ENCODE data around the gene KDM5C.

KDM5C gene

DNA sequence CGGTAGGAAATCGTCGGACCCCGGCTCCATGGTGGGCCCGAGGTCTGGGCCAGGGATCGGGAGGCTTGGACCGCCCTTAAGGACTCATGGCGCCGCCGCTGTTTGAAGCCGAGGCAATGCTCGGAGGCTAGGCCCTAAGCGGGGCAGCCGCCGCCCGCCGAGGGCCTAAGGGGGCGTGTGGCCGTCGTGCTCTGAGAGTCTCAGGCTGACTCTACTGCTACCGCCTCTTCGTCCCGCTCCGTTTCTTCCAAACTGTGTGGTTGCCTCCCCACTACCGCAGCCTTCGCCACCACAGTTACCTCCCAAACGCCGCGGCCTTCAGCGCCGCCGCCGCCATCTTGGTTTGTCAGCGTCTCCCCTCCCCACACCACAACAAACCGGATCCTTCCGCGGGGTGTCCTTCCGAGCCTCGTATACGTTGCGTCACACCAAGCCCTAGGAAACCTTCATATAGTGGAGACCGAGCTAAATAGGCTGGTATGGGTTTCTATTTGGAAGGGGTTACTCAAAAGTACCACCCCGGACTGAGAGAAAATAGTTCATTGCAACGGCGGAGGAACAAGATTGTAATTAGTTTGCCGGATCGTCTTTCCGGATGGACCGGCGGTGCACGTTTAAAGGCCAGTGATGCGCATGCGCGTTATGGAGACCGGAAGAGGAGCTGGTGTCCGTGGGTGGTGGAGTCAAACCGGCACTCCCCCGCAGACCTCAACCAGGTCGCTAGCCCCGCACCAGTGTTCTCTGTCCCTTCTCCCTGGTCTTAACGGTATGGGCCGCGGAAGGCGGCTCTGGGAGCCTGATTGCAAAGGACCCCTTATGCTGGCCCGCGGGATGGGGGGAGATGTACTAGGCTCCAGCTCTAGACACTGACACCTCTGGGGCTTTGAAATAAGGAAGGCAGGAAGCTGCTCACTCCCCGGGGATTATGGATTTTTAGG lies at the start of gene KDM5C:
Gene KDM5C (minus strand): TSS at position 348 of the 938 bp plus-strand sequence. CDS start 318 bp downstream, at position 30.
- peak; percentile 91 to 95 for DNase-seq

DNA sequence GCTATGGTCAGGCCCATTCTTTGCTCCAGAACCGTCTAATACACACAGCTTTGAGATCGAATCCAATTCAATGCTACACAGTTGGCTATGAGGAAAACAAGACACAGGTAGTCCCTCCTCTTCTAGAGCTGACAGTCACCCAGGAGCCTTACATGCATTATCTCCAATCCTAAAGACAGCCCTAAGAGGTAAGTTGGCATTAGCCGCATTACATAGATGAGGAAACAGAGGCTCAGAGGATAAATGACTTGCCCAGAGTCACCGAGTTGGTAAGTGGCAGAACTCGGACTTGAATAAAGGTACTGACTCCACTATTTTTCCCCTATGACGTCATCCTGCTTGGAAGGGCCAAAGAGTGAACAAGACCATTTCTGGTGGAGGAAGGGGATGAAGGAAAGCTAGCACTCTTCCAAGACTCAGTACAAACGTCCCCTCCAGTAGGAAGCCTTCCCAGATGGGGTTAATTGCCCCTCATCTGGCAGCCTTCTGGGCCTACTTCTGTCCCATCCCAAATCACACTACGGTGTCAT lies 47.9 kb upstream of the KDM5C start:
- DNase-seq, result no peak

GRCh38 chrX:53269536-53270107 lies 44.6 kb upstream of the KDM5C start:
- DNase-seq, result no peak

DNA sequence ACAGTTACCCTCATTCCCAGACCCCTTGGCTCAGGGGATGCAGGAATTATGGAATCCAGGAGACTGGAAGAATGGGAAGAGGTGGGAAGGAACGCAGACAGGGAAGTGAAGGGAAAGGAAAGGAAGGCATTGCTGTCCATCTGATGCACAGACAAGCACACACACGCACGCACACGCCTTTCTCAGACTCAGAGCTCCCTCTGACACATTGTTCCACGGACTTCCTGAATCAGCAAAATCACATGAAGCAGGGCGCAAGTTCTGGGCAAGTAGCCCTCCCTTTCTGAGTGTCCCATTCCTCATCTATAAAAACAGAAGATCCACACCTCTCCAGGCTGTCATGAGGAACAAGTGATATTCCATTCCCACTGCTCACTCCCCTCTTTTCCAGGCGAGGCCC lies 43.2 kb upstream of the KDM5C start:
- no peak for DNase-seq

DNA sequence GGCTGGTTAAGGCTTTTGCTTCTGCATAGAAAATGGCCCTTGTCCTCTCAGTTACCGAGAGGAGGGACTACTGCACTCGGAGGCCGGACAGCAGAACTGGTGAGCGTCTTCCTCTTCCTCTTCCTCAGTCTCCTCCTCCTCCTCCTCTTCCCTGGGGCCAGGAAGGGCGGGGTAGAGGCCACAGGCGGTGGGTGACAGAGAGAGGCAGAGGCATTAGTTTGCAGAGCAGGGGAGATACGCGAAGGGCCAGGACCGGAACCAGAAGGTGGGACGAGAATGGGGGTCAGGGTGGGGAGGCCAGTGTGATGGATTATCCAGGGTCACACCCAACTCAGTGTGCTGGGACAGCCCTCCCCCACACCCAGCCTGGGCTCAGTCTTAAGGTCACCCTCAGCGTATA lies 41.9 kb upstream of the KDM5C start:
- no peak for DNase-seq

- no peak for DNase-seq
These were observed 41.0 kb upstream of the KDM5C start for GRCh38 chrX:53265771-53266574.

DNA sequence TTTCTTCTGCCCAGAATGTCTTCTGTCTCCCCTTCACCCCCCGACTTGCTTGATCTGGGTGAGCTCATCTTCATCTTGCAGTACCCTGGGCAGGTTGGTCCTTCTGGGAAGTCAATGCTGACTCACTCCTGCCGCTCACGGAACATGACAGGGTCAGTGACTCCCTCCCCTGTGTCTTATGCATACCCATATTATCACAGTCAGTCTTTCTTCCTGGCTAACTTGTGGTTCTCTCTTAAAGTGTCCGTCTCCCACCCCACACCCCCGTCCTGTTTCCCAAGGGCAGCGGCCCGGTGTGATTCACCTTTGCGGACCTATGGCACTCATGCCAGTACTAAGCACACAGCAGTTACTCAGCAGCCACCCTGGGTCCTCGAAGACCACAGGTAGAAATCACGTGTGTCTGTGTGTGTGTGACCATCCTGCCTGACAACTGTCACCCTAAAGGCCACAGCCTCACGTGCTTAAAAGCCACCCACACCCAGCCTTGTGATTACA lies 38.6 kb upstream of the KDM5C start:
- DNase-seq, result peak in 1 of 2 donors; percentile 45

GRCh38 chrX:53262918-53263394 lies 37.9 kb upstream of the KDM5C start:
- DNase-seq, result peak in 1 of 2 donors; percentile 42

- no peak for DNase-seq
These were observed 37.3 kb upstream of the KDM5C start for GRCh38 chrX:53262189-53262917.

- no peak for DNase-seq
These were observed 36.5 kb upstream of the KDM5C start for GRCh38 chrX:53261355-53261972.

- no peak for DNase-seq
These were observed 35.8 kb upstream of the KDM5C start for GRCh38 chrX:53260836-53261235.

GRCh38 chrX:53257670-53258423 lies 32.8 kb upstream of the KDM5C start:
- no peak for DNase-seq

GRCh38 chrX:53257166-53257565 lies 32.2 kb upstream of the KDM5C start:
- no peak for DNase-seq

DNA sequence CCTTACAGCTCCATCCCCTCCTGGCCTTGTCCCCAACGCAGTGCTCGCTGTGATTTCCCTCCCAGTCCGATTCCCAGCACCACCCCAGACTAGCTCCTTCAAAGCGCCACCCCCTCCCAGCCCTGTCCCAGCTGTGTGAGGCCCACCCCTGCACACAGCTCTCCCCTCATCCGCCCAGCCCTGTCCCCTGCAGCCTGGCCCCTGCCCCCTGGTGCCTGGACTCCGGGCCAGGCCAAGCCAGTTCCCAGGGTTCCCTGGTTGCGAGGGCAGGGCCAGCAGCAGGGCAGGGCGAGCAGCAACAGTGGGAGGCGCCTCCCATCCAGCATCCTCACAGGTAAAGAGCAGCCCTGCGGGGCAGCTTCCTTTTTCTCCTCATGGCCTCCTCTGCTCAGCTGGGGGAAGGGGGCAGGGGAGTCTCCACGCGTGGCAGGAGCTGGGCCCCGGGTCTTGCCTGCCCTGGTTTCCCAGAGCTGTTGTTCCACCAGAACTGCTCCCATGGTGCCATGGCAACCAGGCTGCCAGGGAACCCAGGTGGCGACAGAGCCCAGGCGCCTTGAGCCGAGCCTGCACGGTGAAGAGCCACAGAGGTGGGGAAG lies 31.5 kb upstream of the KDM5C start:
- DNase-seq, result no peak

DNA sequence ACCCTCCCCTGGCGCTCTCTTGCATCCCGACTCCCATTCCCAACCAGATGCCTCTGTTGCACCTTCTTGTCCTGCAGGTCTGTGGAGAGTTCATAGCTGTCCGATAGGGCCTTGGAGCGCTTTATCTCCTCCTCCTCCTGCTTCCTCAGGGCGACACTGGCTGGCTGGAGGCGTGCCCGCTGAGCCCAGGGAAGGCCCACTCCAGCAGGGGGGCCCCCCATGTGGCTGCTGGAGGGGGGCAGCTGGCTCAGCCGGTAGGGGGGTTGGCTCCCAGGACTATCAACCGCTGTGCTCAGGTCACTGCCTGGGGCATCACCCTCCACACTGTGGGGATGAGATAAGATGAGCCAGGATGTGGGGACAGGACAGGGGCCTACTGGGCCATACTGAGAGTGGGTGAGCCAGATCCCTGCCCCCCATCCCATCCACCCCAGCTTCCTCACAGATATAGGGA lies 30.8 kb upstream of the KDM5C start:
- no peak for DNase-seq

DNA sequence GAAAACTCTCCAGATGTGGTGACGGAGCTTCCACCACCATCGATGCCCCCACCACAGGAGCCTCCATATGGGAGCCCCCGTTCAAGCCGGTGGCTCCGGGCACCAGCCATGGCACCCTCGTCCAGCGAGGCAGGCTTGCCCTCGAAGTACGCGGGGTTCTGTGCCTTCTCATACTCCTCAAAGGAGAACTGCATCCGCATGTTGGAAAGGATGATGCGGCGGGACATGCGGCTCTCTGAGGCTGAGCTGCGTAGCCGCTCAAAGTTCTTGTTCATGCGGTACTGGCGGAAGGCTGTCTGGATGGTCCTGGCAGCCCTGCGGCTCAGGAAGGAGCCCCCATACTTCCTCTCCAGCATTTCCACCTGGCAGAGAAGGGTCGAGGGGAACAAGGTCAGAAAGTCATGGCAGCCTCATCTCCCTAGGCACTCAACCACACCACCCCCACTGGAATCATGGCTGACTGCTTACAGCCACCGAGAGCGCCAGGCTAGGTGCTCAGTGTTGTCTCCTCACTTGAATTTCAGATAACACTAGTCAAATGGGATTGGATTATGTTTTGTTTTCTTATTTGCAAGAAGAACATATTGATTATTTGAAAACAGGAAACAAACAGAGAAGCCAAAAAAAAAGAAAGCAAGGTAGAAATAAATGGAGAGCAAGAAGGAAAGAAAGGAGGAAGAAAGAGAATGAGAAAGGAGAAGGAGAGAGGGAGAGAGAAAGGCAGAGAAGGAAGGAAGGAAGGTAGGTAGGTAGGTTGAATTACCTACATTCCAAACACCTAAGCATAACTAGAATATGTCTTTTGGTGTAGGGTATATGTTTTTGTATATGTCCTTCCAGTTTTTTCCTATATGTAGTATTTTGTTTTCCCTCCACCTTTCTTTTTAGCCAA lies 29.8 kb upstream of the KDM5C start:
- no peak for DNase-seq

GRCh38 chrX:53253293-53254020 lies 28.4 kb upstream of the KDM5C start:
- no peak for DNase-seq

- DNase-seq, result no peak
These were observed 26.3 kb upstream of the KDM5C start for GRCh38 chrX:53251307-53251706.

DNA sequence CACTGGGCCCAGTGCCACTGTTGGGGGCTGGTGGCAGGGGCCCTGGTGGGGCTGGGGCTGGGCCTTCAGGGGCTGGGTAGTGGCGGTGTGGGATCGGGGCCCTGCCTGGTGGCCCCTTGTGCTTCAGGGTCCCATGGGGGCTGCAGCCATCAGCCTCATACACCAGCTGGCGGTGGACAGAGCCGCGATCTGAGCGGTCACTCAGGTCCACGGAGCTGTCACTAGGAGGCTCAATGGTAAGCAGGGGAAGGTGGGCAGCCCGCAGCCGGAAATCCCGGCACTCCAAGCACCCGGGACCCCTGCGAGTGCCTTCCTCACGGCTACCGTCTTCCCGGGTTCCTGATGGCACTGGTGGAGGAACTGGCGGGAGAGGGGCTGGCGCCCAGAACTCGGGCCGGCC lies 25.5 kb upstream of the KDM5C start:
- DNase-seq, result no peak
